GM18511 (cell line): ENCODE data around the gene C13orf46.

Source experiments
- ATAC-seq: cut with Tn5 transposase; IDR thresholded peaks from one replicate; pipeline ENCODE4 v1.9.1; 2021; ENCODE audit warnings: mild to moderate bottlenecking, moderate library complexity; ENCODE audit not compliant: unreplicated experiment

The C13orf46 gene

GRCh38 chr13:113941571-113942191, 32.2 kb downstream of the C13orf46 start:
- ATAC-seq, result no peak

GRCh38 chr13:113939944-113940297, 34.0 kb downstream of the C13orf46 start:
- ATAC-seq, result no peak

- ATAC-seq, result no peak
Measured at GRCh38 chr13:113939129-113939943, 34.5 kb downstream of the C13orf46 start.

GRCh38 chr13:113938716-113939115, 35.2 kb downstream of the C13orf46 start:
- ATAC-seq, result no peak

- no peak for ATAC-seq
Measured at GRCh38 chr13:113938246-113938645, 35.6 kb downstream of the C13orf46 start.

- no peak for ATAC-seq
Measured at GRCh38 chr13:113937527-113938180, 36.2 kb downstream of the C13orf46 start.

GRCh38 chr13:113937073-113937472, 36.8 kb downstream of the C13orf46 start:
- ATAC-seq, result no peak

- no peak for ATAC-seq
Measured at GRCh38 chr13:113936166-113936965, 37.5 kb downstream of the C13orf46 start.

GRCh38 chr13:113935001-113935844, 38.7 kb downstream of the C13orf46 start:
- ATAC-seq, result no peak

- ATAC-seq, result no peak
Measured at GRCh38 chr13:113934576-113934975, 39.3 kb downstream of the C13orf46 start.

GRCh38 chr13:113933901-113934300, 40.0 kb downstream of the C13orf46 start:
- ATAC-seq, result no peak

GRCh38 chr13:113931841-113932459, 41.9 kb downstream of the C13orf46 start:
- no peak for ATAC-seq

- ATAC-seq, result no peak
Measured at GRCh38 chr13:113930671-113931637, 42.9 kb downstream of the C13orf46 start.

GRCh38 chr13:113929628-113930615, 44.0 kb downstream of the C13orf46 start:
- ATAC-seq, result no peak

- no peak for ATAC-seq
Measured at GRCh38 chr13:113928685-113929627, 44.9 kb downstream of the C13orf46 start.
